DMS79 treated with DMSO at 0.1 percent for 48 hours (cell line): ENCODE data around the gene COMMD9.

Experiments used
- DNase-seq: peaks from one replicate; lab custom pipeline; 2025; lab: John Stamatoyannopoulos, UW

Gene COMMD9

GRCh38 chr11:36222831-36223635 lies 66.2 kb downstream of the COMMD9 start:
- DNase-seq, result peak; percentile 97
